H1 (cell line): ENCODE data around the gene MACROD2. TPM values are rescaled to one million over a fixed set of nuclear protein-coding genes. Genes with fewer than 3 reads are reported as not detected.

Experiments
- CTCF ChIA-PET: fragments of 300-600 bp; sonication (Branson Sonifier 250); formaldehyde crosslinking; loops from one replicate; lab custom pipeline; 2021; ENCODE audit not compliant: partially characterized antibody; lab: Charles Lee
- POLR2A ChIA-PET: fragments of 300-600 bp; sonication (Branson Sonifier 250); formaldehyde crosslinking; loops from one replicate; lab custom pipeline; 2021; ENCODE audit warnings: inconsistent platforms; ENCODE audit not compliant: partially characterized antibody; lab: Charles Lee
- DNase-seq, 2 experiments: peaks; one replicate each; pipeline versions ENCODE4 v3.0.0 to v3.0.0-alpha.2; 2010 to 2022; ENCODE audit warnings: low spot score in 2 of 2, low read depth in 1 of 2, mixed read lengths in 1 of 2
- FAIRE-seq: peaks from 2 replicates; lab custom pipeline; 2011; peaks lifted over from hg19 to GRCh38; lab: Jason Lieb, UNC
- H2AFZ ChIP-seq: 2 replicates; pipeline ENCODE4 v1.8.1; 2012; ENCODE audit warnings: low read length, inconsistent platforms
- H2AK5ac ChIP-seq: 2 replicates; pipeline ENCODE4 v1.6.1; 2013; ENCODE audit warnings: low read depth, low read length
- H2BK120ac ChIP-seq: replicated peaks from 2 replicates; pipeline ENCODE3; 2013; ENCODE audit warnings: low read depth, low read length, inconsistent platforms
- H2BK12ac ChIP-seq: 2 replicates; pipeline ENCODE4 v1.6.1; 2013; ENCODE audit warnings: low read depth, low read length
- H2BK15ac ChIP-seq: 2 replicates; pipeline ENCODE4 v1.6.1; 2013; ENCODE audit warnings: low read length
- H2BK20ac ChIP-seq: 2 replicates; pipeline ENCODE4 v1.6.1; 2013; ENCODE audit warnings: low read length
- H2BK5ac ChIP-seq: 2 replicates; pipeline ENCODE4 v1.6.1; 2013; ENCODE audit warnings: low read depth, low read length
- H3K14ac ChIP-seq: 2 replicates; pipeline ENCODE4 v1.6.1; 2013; ENCODE audit warnings: inconsistent platforms; ENCODE audit not compliant: insufficient read length
- H3K18ac ChIP-seq: 2 replicates; pipeline ENCODE4 v1.6.1; 2013; ENCODE audit warnings: low read length; ENCODE audit errors: extremely low read depth
- H3K23ac ChIP-seq: 2 replicates; pipeline ENCODE4 v1.6.1; 2013; ENCODE audit warnings: inconsistent platforms; ENCODE audit not compliant: insufficient read length
- H3K23me2 ChIP-seq: 2 replicates; pipeline ENCODE4 v1.6.1; 2013; ENCODE audit warnings: low read depth, low read length
- H3K27ac ChIP-seq: 2 replicates; pipeline ENCODE4 v1.6.1; 2011; ENCODE audit warnings: low read depth, low read length, inconsistent platforms
- H3K27me3 ChIP-seq, 4 experiments: replicated peaks in 1 of 4; 1 replicate in 1 of 4; 2 replicates in 3 of 4; pipeline versions ENCODE4 v1.6.1 to v1.8.1; 2011 to 2013; ENCODE audit warnings: low read length in 3 of 4, mild to moderate bottlenecking in 3 of 4, inconsistent platforms in 2 of 4, mixed read lengths in 2 of 4, moderate library complexity in 1 of 4; ENCODE audit not compliant: control insufficient read depth in 3 of 4, insufficient read depth in 3 of 4; ENCODE audit errors: extremely low read depth in 1 of 4
- H3K36me3 ChIP-seq, 4 experiments: 2 replicates each; pipeline versions ENCODE4 v1.6.1 to v1.8.1; 2011 to 2013; ENCODE audit warnings: mild to moderate bottlenecking in 4 of 4, low read length in 3 of 4, moderate library complexity in 2 of 4, control low read depth in 1 of 4, inconsistent platforms in 1 of 4; ENCODE audit not compliant: insufficient read depth in 4 of 4, control insufficient read depth in 2 of 4
- H3K4ac ChIP-seq: replicated peaks from 2 replicates; pipeline ENCODE3; 2013; ENCODE audit warnings: low read length, low read depth, mixed read lengths, inconsistent platforms; ENCODE audit not compliant: insufficient read length
- H3K4me1 ChIP-seq, 4 experiments: replicated peaks in 1 of 4; 1 replicate in 1 of 4; 2 replicates in 3 of 4; pipeline versions ENCODE4 v1.6.1 to v1.8.1; 2011 to 2013; ENCODE audit warnings: low read length in 3 of 4, inconsistent platforms in 2 of 4, mixed read lengths in 1 of 4; ENCODE audit not compliant: insufficient read depth in 4 of 4, control insufficient read depth in 3 of 4
- H3K4me2 ChIP-seq, 2 experiments: 2 replicates each; pipeline versions ENCODE4 v1.6.1 to v1.8.1; 2011 to 2013; ENCODE audit warnings: low read depth in 2 of 2, low read length in 2 of 2, control low read depth in 1 of 2, inconsistent platforms in 1 of 2, mild to moderate bottlenecking in 1 of 2; ENCODE audit not compliant: insufficient read depth in 1 of 2
- H3K4me3 ChIP-seq, 4 experiments: fragments of 200-600, 300-600 bp in 1 of 4; sonication (generic), shearing (Covaris generic), sonication (Bioruptor Twin) in 1 of 4; 2 replicates each; pipeline versions ENCODE4 v1.5.1 to v1.8.1; 2011 to 2016; ENCODE audit warnings: low read length in 4 of 4, low read depth in 3 of 4, control low read depth in 2 of 4, inconsistent platforms in 2 of 4, mild to moderate bottlenecking in 2 of 4, mixed read lengths in 1 of 4, moderate library complexity in 1 of 4; ENCODE audit not compliant: insufficient read depth in 2 of 4; ENCODE audit errors: extremely low read depth in 1 of 4
- H3K56ac ChIP-seq: replicated peaks from 2 replicates; pipeline ENCODE3; 2013; ENCODE audit warnings: low read depth, mild to moderate bottlenecking, mixed read lengths, low read length, inconsistent platforms; ENCODE audit not compliant: insufficient read length
- H3K79me1 ChIP-seq: 2 replicates; pipeline ENCODE4 v1.6.1; 2013; ENCODE audit warnings: low read depth, low read length, control low read depth
- H3K79me2 ChIP-seq, 2 experiments: 2 replicates each; pipeline versions ENCODE4 v1.6.1 to v1.8.1; 2012 to 2013; ENCODE audit warnings: low read length in 2 of 2, mild to moderate bottlenecking in 2 of 2, inconsistent platforms in 1 of 2; ENCODE audit not compliant: insufficient read depth in 2 of 2, control insufficient read depth in 1 of 2
- H3K9ac ChIP-seq, 4 experiments: replicated peaks in 1 of 4; 1 replicate in 1 of 4; 2 replicates in 3 of 4; pipeline versions ENCODE4 v1.6.1 to v1.8.1; 2011 to 2013; ENCODE audit warnings: low read depth in 3 of 4, low read length in 3 of 4, control low read depth in 2 of 4, mild to moderate bottlenecking in 2 of 4, moderate library complexity in 2 of 4, inconsistent platforms in 1 of 4; ENCODE audit errors: extremely low read depth in 1 of 4
- H3K9me3 ChIP-seq, 2 experiments: 2 replicates each; pipeline versions ENCODE4 v1.6.1 to v1.8.1; 2012 to 2013; ENCODE audit warnings: mild to moderate bottlenecking in 2 of 2, moderate library complexity in 2 of 2, control low read depth in 1 of 2, inconsistent platforms in 1 of 2, low read depth in 1 of 2, low read length in 1 of 2, mixed read lengths in 1 of 2; ENCODE audit not compliant: insufficient read depth in 2 of 2
- H4K20me1 ChIP-seq, 2 experiments: replicated peaks in 1 of 2; 2 replicates each; pipeline versions ENCODE3 to v1.8.1; 2011 to 2013; ENCODE audit warnings: inconsistent platforms in 2 of 2, low read length in 2 of 2, mild to moderate bottlenecking in 1 of 2; ENCODE audit not compliant: insufficient read depth in 2 of 2, control insufficient read depth in 1 of 2
- H4K5ac ChIP-seq: 2 replicates; pipeline ENCODE4 v1.6.1; 2013; ENCODE audit warnings: low read length, low read depth, mixed read lengths, inconsistent platforms; ENCODE audit not compliant: insufficient read length
- H4K8ac ChIP-seq: 2 replicates; pipeline ENCODE4 v1.8.0; 2013; ENCODE audit warnings: mild to moderate bottlenecking, moderate library complexity, low read length, inconsistent platforms; ENCODE audit not compliant: insufficient read depth; ENCODE audit errors: extremely low read depth
- H4K91ac ChIP-seq: replicated peaks from 2 replicates; pipeline ENCODE3; 2013; ENCODE audit warnings: low read length, mixed read lengths, inconsistent platforms; ENCODE audit not compliant: insufficient read length
- EZH2 ChIP-seq: fragments of 200-600 bp; sonication (generic); IDR thresholded peaks from 2 replicates; pipeline ENCODE4 v1.7.1; 2012; ENCODE audit warnings: low read depth, mild to moderate bottlenecking, moderate library complexity, low read length, inconsistent platforms; ENCODE audit not compliant: severe bottlenecking
- KDM4A ChIP-seq: IDR thresholded peaks from one replicate; pipeline ENCODE4 v1.7.1; 2012; ENCODE audit warnings: low read depth, mild to moderate bottlenecking, moderate library complexity, low read length, inconsistent platforms; ENCODE audit not compliant: severe bottlenecking
- RAD21 ChIP-seq, 2 experiments: IDR thresholded peaks in 1 of 2; conservative IDR thresholded peaks in 1 of 2; 2 replicates each; pipeline ENCODE4 v1.6.1; 2011; ENCODE audit warnings: low read depth in 2 of 2, low read length in 2 of 2, improper control_type of control experiment in 1 of 2, inconsistent platforms in 1 of 2, mild to moderate bottlenecking in 1 of 2, moderate library complexity in 1 of 2
- SP4 ChIP-seq: IDR thresholded peaks from 2 replicates; pipeline ENCODE4 v1.6.1; 2012; ENCODE audit warnings: low read length, inconsistent platforms
- WGBS, 2 experiments: shearing (Covaris generic) in 1 of 2; methylation state at CpG; one replicate each; pipeline versions ENCODE4 v1.1.6 to v1.1.7; 2013 to 2015; ENCODE audit warnings: low lambda C conversion rate in 2 of 2, mixed read lengths in 2 of 2, inconsistent platforms in 1 of 2, low coverage in 1 of 2, missing lambda C conversion rate in 1 of 2; ENCODE audit not compliant: insufficient replicate concordance in 2 of 2, insufficient coverage in 1 of 2, insufficient read length in 1 of 2; ENCODE audit errors: extremely low coverage in 1 of 2, missing lambda C conversion rate in 1 of 2; 5-methylcytosine and 5-hydroxymethylcytosine counted together
- polyA plus RNA-seq, 7 experiments: library from polyadenylated mRNA; depleted of rRNA in 3 of 7; stranded (reverse) in 5 of 7; unstranded in 2 of 7; fragments of >200 nt in 5 of 7; fragments of 200-250 nt in 2 of 7; gene quantifications; 1 replicate in 5 of 7; 2 replicates in 1 of 7; 4 replicates in 1 of 7; pipeline versions ENCODE4 v1.2.1 to v1.2.3, GENCODE V29; 2011 to 2013; ENCODE audit warnings: missing spikeins in 2 of 7, mixed read lengths in 2 of 7
- total RNA-seq: library from RNA; stranded (reverse); fragmentation: NEBNext Ultra II Directional; extraction: Animal tissue kit (Norgen Biotek cat#: 25700); gene quantifications from 2 replicates; pipeline ENCODE4 v1.2.1, GENCODE V29; 2021
- TF ChIP-seq, protein P1 (sequence below), 3 experiments: IDR thresholded peaks; 1 replicate in 2 of 3; 2 replicates in 1 of 3; pipeline versions ENCODE4 v1.5.1 to v1.6.1; 2011; ENCODE audit warnings: low read length in 3 of 3, mild to moderate bottlenecking in 3 of 3, inconsistent platforms in 2 of 3, low read depth in 1 of 3, moderate library complexity in 1 of 3; ENCODE audit not compliant: insufficient read depth in 1 of 3; ENCODE audit errors: control extremely low read depth in 1 of 3

The MACROD2 gene
- total and polyA plus RNA-seq, 2 of the 8 experiments (the other 6 are each of a cell fraction or from before 2014, with no cell fraction given) = 0.70 to 3.9 TPM

DNA sequence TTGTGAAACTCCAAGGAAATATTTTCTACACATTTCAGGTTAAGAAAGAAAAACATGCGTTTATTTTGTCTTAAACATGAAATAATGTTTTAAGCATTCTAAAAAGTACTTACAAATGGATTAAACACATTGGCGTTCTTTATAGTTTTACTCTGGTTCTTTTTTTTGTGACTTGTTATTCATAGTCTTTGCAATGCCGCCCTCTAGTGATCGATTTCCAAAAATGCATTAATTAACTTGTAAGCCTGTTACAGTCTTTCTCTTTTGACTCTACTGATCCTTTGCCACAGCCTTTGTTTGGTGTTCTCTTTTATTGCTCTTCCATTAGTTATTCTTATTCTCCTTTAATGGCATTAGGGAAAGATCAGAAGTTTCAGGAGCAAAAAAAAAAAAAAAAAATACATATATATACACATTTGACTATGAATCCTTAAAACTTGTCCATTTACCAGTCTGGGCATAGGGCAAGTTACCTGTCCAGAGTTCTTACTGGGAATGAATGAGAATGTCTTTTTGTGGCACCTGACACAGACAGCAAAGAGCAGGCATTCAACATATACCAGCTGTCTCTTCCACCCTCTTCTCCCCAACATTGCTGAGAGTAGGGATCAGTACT, 59.9 kb downstream of the MACROD2 start:
- ChIA-PET CTCF (interaction anchor here (0.7 to 5.2 kb wide), 14 partner anchors 10 to 239 kb away, joined by 3 to 60 read pairs (median 4); partner anchors contain the start of gene MACROD2), POLR2A (no interaction called here)
- TF ChIP-seq KDM4A = no peak
- no peak for TF ChIP-seq EZH2
- no peak for TF ChIP-seq SP4
- TF ChIP-seq, protein P1, sequence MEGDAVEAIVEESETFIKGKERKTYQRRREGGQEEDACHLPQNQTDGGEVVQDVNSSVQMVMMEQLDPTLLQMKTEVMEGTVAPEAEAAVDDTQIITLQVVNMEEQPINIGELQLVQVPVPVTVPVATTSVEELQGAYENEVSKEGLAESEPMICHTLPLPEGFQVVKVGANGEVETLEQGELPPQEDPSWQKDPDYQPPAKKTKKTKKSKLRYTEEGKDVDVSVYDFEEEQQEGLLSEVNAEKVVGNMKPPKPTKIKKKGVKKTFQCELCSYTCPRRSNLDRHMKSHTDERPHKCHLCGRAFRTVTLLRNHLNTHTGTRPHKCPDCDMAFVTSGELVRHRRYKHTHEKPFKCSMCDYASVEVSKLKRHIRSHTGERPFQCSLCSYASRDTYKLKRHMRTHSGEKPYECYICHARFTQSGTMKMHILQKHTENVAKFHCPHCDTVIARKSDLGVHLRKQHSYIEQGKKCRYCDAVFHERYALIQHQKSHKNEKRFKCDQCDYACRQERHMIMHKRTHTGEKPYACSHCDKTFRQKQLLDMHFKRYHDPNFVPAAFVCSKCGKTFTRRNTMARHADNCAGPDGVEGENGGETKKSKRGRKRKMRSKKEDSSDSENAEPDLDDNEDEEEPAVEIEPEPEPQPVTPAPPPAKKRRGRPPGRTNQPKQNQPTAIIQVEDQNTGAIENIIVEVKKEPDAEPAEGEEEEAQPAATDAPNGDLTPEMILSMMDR (IDR thresholded peaks at IDR 0.05; ENCODE audit: control extremely low read depth in 1 of 3, insufficient read depth in 1 of 3, low read depth in 1 of 3, low read length in 3 of 3) = peak in 2 of 3 experiments; percentile 44 to 56; a peak in 2 of 4 replicates
- TF ChIP-seq RAD21 (IDR thresholded peaks at IDR 0.05 in 1 of 2, conservative IDR thresholded peaks at IDR 0.05 in 1 of 2; ENCODE audit: low read depth in 2 of 2, low read length in 2 of 2) = peak; percentile 73 to 79
- no peak overlapping the region for H2BK5ac ChIP-seq
- no peak overlapping the region for H2BK12ac ChIP-seq
- H3K9me3 ChIP-seq = no peaks in the 10 kb centered on the region
- 13% methylated on average over 4 of the region's 4 CpGs; no CpG with 5 or more reads in 1 of the 2 experiments for WGBS, 2 experiments
- H3K4ac ChIP-seq = no peak overlapping the region
- no peaks in the 10 kb centered on the region for H3K4me1 ChIP-seq
- H3K27me3 ChIP-seq = no peaks in the 10 kb centered on the region
- H3K36me3 ChIP-seq = no peaks in the 10 kb centered on the region
- H3K56ac ChIP-seq = no peak overlapping the region
- H3K18ac ChIP-seq = no peak overlapping the region
- H3K14ac ChIP-seq = no peak overlapping the region
- DNase-seq = no peak
- H3K4me3 ChIP-seq = no peak overlapping the region
- H2AK5ac ChIP-seq = no peak overlapping the region
- H2BK15ac ChIP-seq = no peak overlapping the region
- no peak overlapping the region for H4K91ac ChIP-seq
- no peak overlapping the region for H3K4me2 ChIP-seq
- H4K20me1 ChIP-seq = peaks cover 0 to 1% of the 10 kb centered on the region in 2 experiments
- H2BK120ac ChIP-seq = no peak overlapping the region
- H3K23me2 ChIP-seq = no peaks in the 10 kb centered on the region
- no peak overlapping the region for H4K5ac ChIP-seq
- no peak overlapping the region for H3K27ac ChIP-seq
- no peak overlapping the region for H3K23ac ChIP-seq
- no peaks in the 10 kb centered on the region for H3K79me1 ChIP-seq
- no peaks in the 10 kb centered on the region for H3K79me2 ChIP-seq
- no peak overlapping the region for H2BK20ac ChIP-seq
- no peak overlapping the region for H2AFZ ChIP-seq
- no peak overlapping the region for H3K9ac ChIP-seq
- FAIRE-seq = peak; percentile 80
- H4K8ac ChIP-seq = no peak overlapping the region
